ENCODE data around the gene RARG. TPM values are rescaled to one million over a fixed set of nuclear protein-coding genes. Genes with fewer than 3 reads are reported as not detected.

The RARG gene
- total and polyA plus RNA-seq, 2 donors = 4.6 to 8.5 TPM

- H3K36me3 ChIP-seq (ENCODE audit: control insufficient read depth in 2 of 2, insufficient read depth in 2 of 2, low read length in 1 of 2) = peaks cover 32 to 53% of the 10 kb centered on the region in 2 donors
- peaks cover 0 to 14% of the 10 kb centered on the region in 2 donors for H3K4me1 ChIP-seq (ENCODE audit: control insufficient read depth in 2 of 2, insufficient read depth in 2 of 2, low read length in 2 of 2)
- no peak overlapping the region for H3K4me3 ChIP-seq (ENCODE audit: low read length in 2 of 2)
- WGBS = 97% methylated on average over 14 of the region's 14 CpGs
- no peaks in the 10 kb centered on the region for H3K9me3 ChIP-seq (ENCODE audit: control insufficient read depth in 2 of 2, insufficient read depth in 1 of 2, low read length in 1 of 2)
- no peaks in the 10 kb centered on the region for H3K27me3 ChIP-seq (ENCODE audit: control insufficient read depth in 2 of 2, insufficient read depth in 1 of 2, low read length in 1 of 2)
- DNase-seq (ENCODE audit: low read depth in 6 of 9, low spot score in 9 of 9) = no peak
- H3K27ac ChIP-seq (ENCODE audit: low read depth in 1 of 2, low read length in 1 of 2) = no peak overlapping the region
Observed at GRCh38 chr12:53192531-53193021, 39.4 kb downstream of the RARG start.

GRCh38 chr12:53191885-53192530 lies 40.0 kb downstream of the RARG start:
- Histone ChIP-seq H3K4me1 (ENCODE audit: control insufficient read depth in 2 of 2, insufficient read depth in 2 of 2, low read length in 2 of 2) (peaks cover 0 to 9% of the 10 kb centered on the region in 2 donors), H3K36me3 (ENCODE audit: control insufficient read depth in 2 of 2, insufficient read depth in 2 of 2, low read length in 1 of 2) (peaks cover 37 to 58% of the 10 kb centered on the region in 2 donors), H3K27ac (ENCODE audit: low read depth in 1 of 2, low read length in 1 of 2) (no peak overlapping the region), H3K9me3 (ENCODE audit: control insufficient read depth in 2 of 2, insufficient read depth in 1 of 2, low read length in 1 of 2) (no peaks in the 10 kb centered on the region), H3K27me3 (ENCODE audit: control insufficient read depth in 2 of 2, insufficient read depth in 1 of 2, low read length in 1 of 2) (no peaks in the 10 kb centered on the region), H3K4me3 (ENCODE audit: low read length in 2 of 2) (no peak overlapping the region)
- DNase-seq (ENCODE audit: low read depth in 6 of 9, low spot score in 9 of 9) = no peak
- WGBS = 98% methylated on average over 14 of the region's 14 CpGs

- H3K27ac ChIP-seq (ENCODE audit: low read depth in 1 of 2, low read length in 1 of 2) = no peak overlapping the region
- H3K36me3 ChIP-seq (ENCODE audit: control insufficient read depth in 2 of 2, insufficient read depth in 2 of 2, low read length in 1 of 2) = peaks cover 45 to 59% of the 10 kb centered on the region in 2 donors
- H3K27me3 ChIP-seq (ENCODE audit: control insufficient read depth in 2 of 2, insufficient read depth in 1 of 2, low read length in 1 of 2) = no peaks in the 10 kb centered on the region
- no peaks in the 10 kb centered on the region for H3K9me3 ChIP-seq (ENCODE audit: control insufficient read depth in 2 of 2, insufficient read depth in 1 of 2, low read length in 1 of 2)
- WGBS = 96% methylated on average over 11 of the region's 11 CpGs
- DNase-seq (ENCODE audit: low read depth in 6 of 9, low spot score in 9 of 9) = no peak
- H3K4me3 ChIP-seq (ENCODE audit: low read length in 2 of 2) = no peak overlapping the region
- H3K4me1 ChIP-seq (ENCODE audit: control insufficient read depth in 2 of 2, insufficient read depth in 2 of 2, low read length in 2 of 2) = peaks cover 0 to 9% of the 10 kb centered on the region in 2 donors
Observed at GRCh38 chr12:53191096-53191884, 40.7 kb downstream of the RARG start.

- Histone ChIP-seq H3K36me3 (ENCODE audit: control insufficient read depth in 2 of 2, insufficient read depth in 2 of 2, low read length in 1 of 2) (peaks cover 55 to 68% of the 10 kb centered on the region in 2 donors), H3K4me1 (ENCODE audit: control insufficient read depth in 2 of 2, insufficient read depth in 2 of 2, low read length in 2 of 2) (peaks cover 0 to 14% of the 10 kb centered on the region in 2 donors), H3K27me3 (ENCODE audit: control insufficient read depth in 2 of 2, insufficient read depth in 1 of 2, low read length in 1 of 2) (no peaks in the 10 kb centered on the region), H3K9me3 (ENCODE audit: control insufficient read depth in 2 of 2, insufficient read depth in 1 of 2, low read length in 1 of 2) (no peaks in the 10 kb centered on the region), H3K27ac (ENCODE audit: low read depth in 1 of 2, low read length in 1 of 2) (no peak overlapping the region), H3K4me3 (ENCODE audit: low read length in 2 of 2) (no peak overlapping the region)
- 81% methylated on average over 14 of the region's 14 CpGs for WGBS
- peak in 1 of 9 donors; percentile 50 for DNase-seq (ENCODE audit: low read depth in 6 of 9, low spot score in 9 of 9)
Observed at GRCh38 chr12:53190108-53190729, 41.8 kb downstream of the RARG start.

- Histone ChIP-seq H3K27me3 (ENCODE audit: control insufficient read depth in 2 of 2, insufficient read depth in 1 of 2, low read length in 1 of 2) (no peaks in the 10 kb centered on the region), H3K4me1 (ENCODE audit: control insufficient read depth in 2 of 2, insufficient read depth in 2 of 2, low read length in 2 of 2) (peaks cover 11 to 32% of the 10 kb centered on the region in 2 donors), H3K4me3 (ENCODE audit: low read length in 2 of 2) (no peak overlapping the region), H3K36me3 (ENCODE audit: control insufficient read depth in 2 of 2, insufficient read depth in 2 of 2, low read length in 1 of 2) (peaks cover 76 to 90% of the 10 kb centered on the region in 2 donors), H3K27ac (ENCODE audit: low read depth in 1 of 2, low read length in 1 of 2) (no peak overlapping the region), H3K9me3 (ENCODE audit: control insufficient read depth in 2 of 2, insufficient read depth in 1 of 2, low read length in 1 of 2) (peaks cover 0 to 2% of the 10 kb centered on the region in 2 donors)
- 94% methylated on average over 15 of the region's 15 CpGs for WGBS
- DNase-seq (ENCODE audit: low read depth in 6 of 9, low spot score in 9 of 9) = no peak
Observed at GRCh38 chr12:53187145-53187899, 44.7 kb downstream of the RARG start.

- Histone ChIP-seq H3K4me1 (ENCODE audit: control insufficient read depth in 2 of 2, insufficient read depth in 2 of 2, low read length in 2 of 2) (peaks cover 17 to 38% of the 10 kb centered on the region in 2 donors), H3K27me3 (ENCODE audit: control insufficient read depth in 2 of 2, insufficient read depth in 1 of 2, low read length in 1 of 2) (no peaks in the 10 kb centered on the region), H3K36me3 (ENCODE audit: control insufficient read depth in 2 of 2, insufficient read depth in 2 of 2, low read length in 1 of 2) (peaks cover 77 to 90% of the 10 kb centered on the region in 2 donors), H3K27ac (ENCODE audit: low read depth in 1 of 2, low read length in 1 of 2) (no peak overlapping the region), H3K4me3 (ENCODE audit: low read length in 2 of 2) (no peak overlapping the region), H3K9me3 (ENCODE audit: control insufficient read depth in 2 of 2, insufficient read depth in 1 of 2, low read length in 1 of 2) (peaks cover 0 to 2% of the 10 kb centered on the region in 2 donors)
- WGBS = 95% methylated on average over 4 of the region's 4 CpGs
- DNase-seq (ENCODE audit: low read depth in 6 of 9, low spot score in 9 of 9) = no peak
Observed at GRCh38 chr12:53186745-53187144, 45.3 kb downstream of the RARG start.

GRCh38 chr12:53185582-53186153 lies 46.3 kb downstream of the RARG start:
- Histone ChIP-seq H3K9me3 (ENCODE audit: control insufficient read depth in 2 of 2, insufficient read depth in 1 of 2, low read length in 1 of 2) (peaks cover 0 to 2% of the 10 kb centered on the region in 2 donors), H3K4me3 (ENCODE audit: low read length in 2 of 2) (no peak overlapping the region), H3K36me3 (ENCODE audit: control insufficient read depth in 2 of 2, insufficient read depth in 2 of 2, low read length in 1 of 2) (peaks cover 70 to 83% of the 10 kb centered on the region in 2 donors), H3K27me3 (ENCODE audit: control insufficient read depth in 2 of 2, insufficient read depth in 1 of 2, low read length in 1 of 2) (no peaks in the 10 kb centered on the region), H3K27ac (ENCODE audit: low read depth in 1 of 2, low read length in 1 of 2) (no peak overlapping the region), H3K4me1 (ENCODE audit: control insufficient read depth in 2 of 2, insufficient read depth in 2 of 2, low read length in 2 of 2) (peaks cover 22 to 45% of the 10 kb centered on the region in 2 donors)
- 98% methylated on average over 3 of the region's 3 CpGs for WGBS
- no peak for DNase-seq (ENCODE audit: low read depth in 6 of 9, low spot score in 9 of 9)

GRCh38 chr12:53184828-53185227 lies 47.2 kb downstream of the RARG start:
- WGBS = 98% methylated on average over 6 of the region's 6 CpGs
- H3K4me3 ChIP-seq (ENCODE audit: low read length in 2 of 2) = no peak overlapping the region
- H3K27me3 ChIP-seq (ENCODE audit: control insufficient read depth in 2 of 2, insufficient read depth in 1 of 2, low read length in 1 of 2) = no peaks in the 10 kb centered on the region
- peaks cover 22 to 44% of the 10 kb centered on the region in 2 donors for H3K4me1 ChIP-seq (ENCODE audit: control insufficient read depth in 2 of 2, insufficient read depth in 2 of 2, low read length in 2 of 2)
- H3K27ac ChIP-seq (ENCODE audit: low read depth in 1 of 2, low read length in 1 of 2) = peak overlapping the region in 1 of 2 donors; percentile 63
- no peak for DNase-seq (ENCODE audit: low read depth in 6 of 9, low spot score in 9 of 9)
- peaks cover 0 to 2% of the 10 kb centered on the region in 2 donors for H3K9me3 ChIP-seq (ENCODE audit: control insufficient read depth in 2 of 2, insufficient read depth in 1 of 2, low read length in 1 of 2)
- H3K36me3 ChIP-seq (ENCODE audit: control insufficient read depth in 2 of 2, insufficient read depth in 2 of 2, low read length in 1 of 2) = peaks cover 70 to 79% of the 10 kb centered on the region in 2 donors
